H9 (cell line): ENCODE measurements around the gene TANGO6. TPM values are rescaled to one million over a fixed set of nuclear protein-coding genes. Genes with fewer than 3 reads are reported as not detected.

Source experiments
- DNase-seq: peaks from one replicate; pipeline ENCODE4 v3.0.0-alpha.2; 2017
- H2AFZ ChIP-seq: one replicate; pipeline ENCODE4 v1.6.1; 2013; ENCODE audit warnings: mild to moderate bottlenecking, low read length, control low read depth, moderate library complexity
- H2AK5ac ChIP-seq: 2 replicates; pipeline ENCODE4 v1.6.1; 2013; ENCODE audit warnings: low read length, control low read depth, mixed read lengths; ENCODE audit not compliant: insufficient read length
- H2BK120ac ChIP-seq: one replicate; pipeline ENCODE4 v1.6.1; 2013; ENCODE audit warnings: low read depth, mild to moderate bottlenecking, low read length, control low read depth, inconsistent platforms; ENCODE audit not compliant: poor library complexity, severe bottlenecking
- H2BK12ac ChIP-seq: 2 replicates; pipeline ENCODE4 v1.6.1; 2013; ENCODE audit warnings: low read length, control low read depth, mixed read lengths, low read depth; ENCODE audit not compliant: insufficient read length
- H2BK15ac ChIP-seq: 2 replicates; pipeline ENCODE4 v1.6.1; 2013; ENCODE audit warnings: low read depth, low read length, control low read depth
- H2BK20ac ChIP-seq: one replicate; pipeline ENCODE4 v1.6.1; 2013; ENCODE audit warnings: low read depth, mild to moderate bottlenecking, low read length, control low read depth, inconsistent platforms; ENCODE audit not compliant: poor library complexity, severe bottlenecking
- H2BK5ac ChIP-seq: 2 replicates; pipeline ENCODE4 v1.6.1; 2013; ENCODE audit warnings: low read length, control low read depth, mixed read lengths; ENCODE audit not compliant: insufficient read length
- H3K14ac ChIP-seq: 2 replicates; pipeline ENCODE4 v1.6.1; 2013; ENCODE audit warnings: low read length, control low read depth; ENCODE audit not compliant: insufficient read depth
- H3K18ac ChIP-seq: 2 replicates; pipeline ENCODE4 v1.6.1; 2013; ENCODE audit warnings: low read depth, mild to moderate bottlenecking, mixed read lengths, low read length, control low read depth; ENCODE audit not compliant: insufficient read length
- H3K23ac ChIP-seq: 2 replicates; pipeline ENCODE4 v1.6.1; 2013; ENCODE audit warnings: low read length, control low read depth, mixed read lengths, low read depth; ENCODE audit not compliant: insufficient read length
- H3K23me2 ChIP-seq: 2 replicates; pipeline ENCODE4 v1.6.1; 2013; ENCODE audit warnings: low read depth, mild to moderate bottlenecking, mixed read lengths, low read length, control low read depth; ENCODE audit not compliant: insufficient read length, poor library complexity, severe bottlenecking
- H3K27ac ChIP-seq: 2 replicates; pipeline ENCODE4 v1.5.1; 2013; ENCODE audit warnings: low read length, control low read depth, mixed read lengths, low read depth; ENCODE audit not compliant: insufficient read length
- H3K27me3 ChIP-seq: 2 replicates; pipeline ENCODE4 v1.6.1; 2013; ENCODE audit warnings: low read length, control low read depth, inconsistent platforms; ENCODE audit not compliant: insufficient read depth
- H3K4ac ChIP-seq: 2 replicates; pipeline ENCODE4 v1.6.1; 2013; ENCODE audit warnings: low read depth, mild to moderate bottlenecking, control low read depth, inconsistent platforms, low read length, moderate library complexity
- H3K4me1 ChIP-seq: 2 replicates; pipeline ENCODE4 v1.6.1; 2013; ENCODE audit warnings: low read length, control low read depth, inconsistent platforms; ENCODE audit not compliant: insufficient read depth
- H3K4me2 ChIP-seq: 2 replicates; pipeline ENCODE4 v1.6.1; 2013; ENCODE audit warnings: low read length, control low read depth, mixed read lengths; ENCODE audit not compliant: insufficient read length, insufficient read depth
- H3K56ac ChIP-seq: 2 replicates; pipeline ENCODE4 v1.6.1; 2013; ENCODE audit warnings: low read depth, mild to moderate bottlenecking, mixed read lengths, low read length, control low read depth; ENCODE audit not compliant: insufficient read length
- H3K79me1 ChIP-seq: 2 replicates; pipeline ENCODE4 v1.6.1; 2013; ENCODE audit warnings: low read depth, mild to moderate bottlenecking, moderate library complexity, low read length, control low read depth, inconsistent platforms; ENCODE audit not compliant: insufficient read depth, poor library complexity, severe bottlenecking
- H3K79me2 ChIP-seq: 2 replicates; pipeline ENCODE4 v1.6.1; 2013; ENCODE audit warnings: low read length, control low read depth, inconsistent platforms; ENCODE audit not compliant: insufficient read depth
- H3K9ac ChIP-seq: 2 replicates; pipeline ENCODE4 v1.6.1; 2013; ENCODE audit warnings: low read length, control low read depth, mixed read lengths; ENCODE audit not compliant: insufficient read length; ENCODE audit errors: extremely low read depth
- H3K9me3 ChIP-seq: one replicate; pipeline ENCODE4 v1.6.1; 2013; ENCODE audit warnings: low read depth, low read length, inconsistent platforms; ENCODE audit not compliant: control insufficient read depth
- H3T11ph ChIP-seq: one replicate; pipeline ENCODE4 v1.6.1; 2013; ENCODE audit warnings: mild to moderate bottlenecking, low read length, control low read depth, inconsistent platforms
- H4K20me1 ChIP-seq: one replicate; pipeline ENCODE4 v1.6.1; 2013; ENCODE audit not compliant: control insufficient read depth, insufficient read length, insufficient read depth
- H4K5ac ChIP-seq: 2 replicates; pipeline ENCODE4 v1.6.1; 2013; ENCODE audit warnings: low read depth, mild to moderate bottlenecking, mixed read lengths, low read length, control low read depth; ENCODE audit not compliant: insufficient read length
- H4K8ac ChIP-seq: replicated peaks from 2 replicates; pipeline ENCODE4 v1.6.1; 2013; ENCODE audit warnings: low read length, control low read depth, mixed read lengths, low read depth; ENCODE audit not compliant: insufficient read length
- H4K91ac ChIP-seq: 2 replicates; pipeline ENCODE4 v1.6.1; 2013; ENCODE audit warnings: low read depth, mild to moderate bottlenecking, moderate library complexity, mixed read lengths, low read length, control low read depth; ENCODE audit not compliant: insufficient read length
- H3K27ac Mint-ChIP-seq, 3 experiments: 2 replicates in 2 of 3; 3 replicates in 1 of 3; pipeline ENCODE4 v1.8.0; 2020 to 2021; ENCODE audit warnings: mixed read lengths in 3 of 3, mild to moderate bottlenecking in 1 of 3, moderate library complexity in 1 of 3
- H3K27me3 Mint-ChIP-seq: 2 replicates; pipeline ENCODE4 v1.8.0; 2021; ENCODE audit warnings: low read depth, mild to moderate bottlenecking, moderate library complexity, mixed read lengths
- H3K36me3 Mint-ChIP-seq, 3 experiments: 2 replicates in 2 of 3; 3 replicates in 1 of 3; pipeline ENCODE4 v1.8.0; 2020 to 2021; ENCODE audit warnings: low read depth in 3 of 3, mixed read lengths in 3 of 3; ENCODE audit not compliant: insufficient read depth in 1 of 3
- H3K4me1 Mint-ChIP-seq, 2 experiments: 2 replicates each; pipeline ENCODE4 v1.8.0; 2020; ENCODE audit warnings: mixed read lengths in 2 of 2
- H3K4me3 Mint-ChIP-seq, 2 experiments: 2 replicates in 1 of 2; 3 replicates in 1 of 2; pipeline ENCODE4 v1.8.0; 2020 to 2021; ENCODE audit warnings: mild to moderate bottlenecking in 2 of 2, mixed read lengths in 2 of 2, moderate library complexity in 1 of 2
- H3K9me3 Mint-ChIP-seq, 2 experiments: 2 replicates in 1 of 2; 3 replicates in 1 of 2; pipeline ENCODE4 v1.8.0; 2020; ENCODE audit warnings: mild to moderate bottlenecking in 2 of 2, mixed read lengths in 2 of 2, moderate library complexity in 1 of 2
- WGBS: extraction: QIAGEN DNeasy Blood & Tissue Kit; methylation state at CpG from one replicate; pipeline ENCODE4 v1.1.7; 2013; ENCODE audit warnings: missing lambda C conversion rate, low lambda C conversion rate, mixed read lengths; ENCODE audit not compliant: insufficient read length; ENCODE audit errors: extremely low coverage; 5-methylcytosine and 5-hydroxymethylcytosine counted together
- total RNA-seq: library from RNA; stranded (reverse); gene quantifications from 2 replicates; pipeline ENCODE4 v1.2.1, GENCODE V29; 2021
- TF ChIP-seq, protein P1 (sequence below): fragments of 200-600 bp; sonication (generic); conservative IDR thresholded peaks from 3 replicates; pipeline ENCODE4 v1.8.0; 2021; ENCODE audit warnings: antibody characterized with exemption, mild to moderate bottlenecking

TANGO6 gene
- total RNA-seq, 1 experiment from 2014 or later, result 12.0 TPM

- H3K27me3 ChIP-seq, result no peaks in the 10 kb centered on the region
- Mint-ChIP-seq H3K9me3 (no peaks in the 10 kb centered on the region), H3K27me3 (no peaks in the 10 kb centered on the region; the same call in 1 of the 2 replicates), H3K36me3 (no peaks in the 10 kb centered on the region), H3K4me3 (no peak overlapping the region), H3K4me1 (peaks cover 5 to 8% of the 10 kb centered on the region in 2 experiments; a peak in 2 of 4 replicates), H3K27ac (no peak overlapping the region; a peak in 1 of 7 replicates)
- H3K14ac ChIP-seq, result no peak overlapping the region
- no peaks in the 10 kb centered on the region for H3K23me2 ChIP-seq
- no peak overlapping the region for H2AK5ac ChIP-seq
- H3K18ac ChIP-seq, result no peak overlapping the region
- H2BK5ac ChIP-seq, result no peak overlapping the region
- TF ChIP-seq, protein P1, sequence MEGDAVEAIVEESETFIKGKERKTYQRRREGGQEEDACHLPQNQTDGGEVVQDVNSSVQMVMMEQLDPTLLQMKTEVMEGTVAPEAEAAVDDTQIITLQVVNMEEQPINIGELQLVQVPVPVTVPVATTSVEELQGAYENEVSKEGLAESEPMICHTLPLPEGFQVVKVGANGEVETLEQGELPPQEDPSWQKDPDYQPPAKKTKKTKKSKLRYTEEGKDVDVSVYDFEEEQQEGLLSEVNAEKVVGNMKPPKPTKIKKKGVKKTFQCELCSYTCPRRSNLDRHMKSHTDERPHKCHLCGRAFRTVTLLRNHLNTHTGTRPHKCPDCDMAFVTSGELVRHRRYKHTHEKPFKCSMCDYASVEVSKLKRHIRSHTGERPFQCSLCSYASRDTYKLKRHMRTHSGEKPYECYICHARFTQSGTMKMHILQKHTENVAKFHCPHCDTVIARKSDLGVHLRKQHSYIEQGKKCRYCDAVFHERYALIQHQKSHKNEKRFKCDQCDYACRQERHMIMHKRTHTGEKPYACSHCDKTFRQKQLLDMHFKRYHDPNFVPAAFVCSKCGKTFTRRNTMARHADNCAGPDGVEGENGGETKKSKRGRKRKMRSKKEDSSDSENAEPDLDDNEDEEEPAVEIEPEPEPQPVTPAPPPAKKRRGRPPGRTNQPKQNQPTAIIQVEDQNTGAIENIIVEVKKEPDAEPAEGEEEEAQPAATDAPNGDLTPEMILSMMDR, result no peak
- H3K4me1 ChIP-seq, result no peaks in the 10 kb centered on the region; the same call in 1 of the 2 replicates
- no peak overlapping the region for H3T11ph ChIP-seq
- H3K4me2 ChIP-seq, result no peak overlapping the region
- H3K27ac ChIP-seq, result no peak overlapping the region
- H3K79me1 ChIP-seq, result no peaks in the 10 kb centered on the region
- H3K9ac ChIP-seq, result no peak overlapping the region
- H4K20me1 ChIP-seq, result no peaks in the 10 kb centered on the region
- H3K9me3 ChIP-seq, result no peaks in the 10 kb centered on the region
- H2BK15ac ChIP-seq, result no peak overlapping the region
- DNase-seq, result no peak
- no peak overlapping the region for H4K8ac ChIP-seq
- no peak overlapping the region for H3K56ac ChIP-seq
- H4K5ac ChIP-seq, result no peak overlapping the region
- no peaks in the 10 kb centered on the region for H3K79me2 ChIP-seq
- H2BK20ac ChIP-seq, result no peak overlapping the region
- no peak overlapping the region for H3K4ac ChIP-seq
- no peak overlapping the region for H4K91ac ChIP-seq
- H3K23ac ChIP-seq, result no peak overlapping the region
- no peak overlapping the region for H2BK120ac ChIP-seq
- no peak overlapping the region for H2BK12ac ChIP-seq
- WGBS, result no CpG with 5 or more reads among the region's 1 CpG
- H2AFZ ChIP-seq, result no peak overlapping the region
These were observed 212.6 kb downstream of the TANGO6 start for GRCh38 chr16:69055980-69056379.
